Measurements from ENCODE around the gene CELA3B. TPM values are rescaled to one million over a fixed set of nuclear protein-coding genes. Genes with fewer than 3 reads are reported as not detected.
"Not testable (repeated sequence)": the region's sequence is repeated elsewhere in the genome, so short reads cannot be mapped to it uniquely, and the experiment has no call there.

The CELA3B gene
- polyA plus RNA-seq, 1 donor = 0.38 TPM

DNA sequence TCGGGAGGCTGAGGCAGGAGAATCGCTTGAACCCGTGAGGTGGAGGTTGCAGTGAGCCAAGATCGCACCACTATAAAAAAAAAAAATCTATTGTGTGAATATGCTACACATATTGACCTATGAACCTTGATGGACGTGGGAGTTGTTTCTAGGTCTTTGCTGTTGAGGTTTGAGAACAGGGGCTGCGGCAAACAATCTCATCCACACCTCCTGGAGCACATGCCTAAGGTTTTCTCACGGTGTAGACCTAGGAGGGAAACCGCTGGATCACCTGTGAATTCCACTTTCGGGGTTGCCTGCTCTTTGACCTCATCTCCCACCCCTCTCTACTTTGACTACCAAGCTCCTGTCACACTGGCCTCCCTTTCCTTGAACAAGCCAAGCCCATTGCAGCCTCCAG is 1.5 kb upstream of the CELA3B start:
- not testable (repeated sequence) for DNase-seq

DNA sequence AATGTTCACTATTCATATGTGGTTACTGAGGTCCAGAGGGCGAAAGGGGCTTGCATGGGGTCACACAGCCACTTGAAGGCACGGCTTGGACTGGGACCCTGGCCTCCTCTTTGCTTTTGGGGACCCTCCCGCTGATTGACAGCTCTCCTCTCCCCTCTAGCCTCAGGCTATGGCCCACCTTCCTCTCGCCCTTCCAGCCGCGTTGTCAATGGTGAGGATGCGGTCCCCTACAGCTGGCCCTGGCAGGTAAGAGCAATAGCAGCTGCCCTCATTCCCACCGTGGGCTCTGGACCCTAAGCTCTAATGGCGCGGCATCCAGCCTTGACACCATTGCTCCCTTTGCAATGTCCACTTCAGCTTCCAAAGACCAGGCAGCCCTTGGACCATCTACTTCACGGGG is 1.4 kb downstream of the CELA3B start:
- DNase-seq = not testable (repeated sequence)

DNA sequence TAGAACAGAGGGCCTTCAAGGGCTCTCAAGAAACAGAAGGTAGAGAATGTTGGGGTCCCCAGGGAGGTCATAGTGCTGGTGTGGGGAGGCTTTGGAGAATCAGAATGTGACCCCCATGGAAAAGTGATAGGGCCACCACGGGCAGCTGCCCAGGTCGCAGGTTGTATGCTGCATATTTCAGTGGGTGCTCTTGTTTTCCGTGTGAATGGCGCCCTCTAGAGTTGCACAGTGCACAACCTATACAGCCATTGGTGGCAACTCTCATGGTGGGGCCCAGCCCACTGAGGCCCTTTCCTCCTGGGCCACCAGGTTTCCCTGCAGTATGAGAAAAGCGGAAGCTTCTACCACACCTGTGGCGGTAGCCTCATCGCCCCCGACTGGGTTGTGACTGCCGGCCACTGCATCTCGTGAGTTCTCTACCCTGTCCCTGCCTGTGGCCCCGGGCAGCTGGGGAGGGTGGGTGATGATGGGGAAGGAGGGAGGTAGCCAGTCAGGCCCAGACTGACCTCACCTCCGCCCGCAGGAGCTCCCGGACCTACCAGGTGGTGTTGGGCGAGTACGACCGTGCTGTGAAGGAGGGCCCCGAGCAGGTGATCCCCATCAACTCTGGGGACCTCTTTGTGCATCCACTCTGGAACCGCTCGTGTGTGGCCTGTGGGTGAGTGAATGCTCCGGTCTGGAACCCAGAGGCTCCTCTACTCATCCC is 3.8 kb downstream of the CELA3B start:
- not testable (repeated sequence) for DNase-seq

- DNase-seq = not testable (repeated sequence)
Observed at GRCh38 chr1:21981253-21981652, 4.4 kb downstream of the CELA3B start.

DNA sequence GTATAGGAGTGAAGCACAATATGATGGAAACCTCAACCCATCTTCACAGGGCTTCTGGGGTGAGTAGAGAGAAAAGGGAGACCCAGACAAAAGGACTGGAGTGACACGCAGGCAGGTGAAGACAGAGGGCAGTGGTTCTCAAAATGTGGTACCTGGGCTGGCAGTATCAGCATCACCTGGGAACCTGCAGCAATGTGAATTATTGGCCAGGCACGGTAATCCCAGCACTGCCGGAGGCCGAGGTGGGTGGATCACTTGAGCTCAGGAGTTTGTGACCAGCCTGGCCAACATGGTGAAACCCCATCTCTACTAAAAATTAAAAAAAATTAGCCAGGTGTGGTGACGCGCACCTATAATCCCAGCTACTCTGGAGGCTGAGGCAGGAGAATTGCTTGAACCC is 5.3 kb downstream of the CELA3B start:
- not testable (repeated sequence) for DNase-seq

- DNase-seq = not testable (repeated sequence)
Observed at GRCh38 chr1:21983539-21983938, 6.7 kb downstream of the CELA3B start.

DNA sequence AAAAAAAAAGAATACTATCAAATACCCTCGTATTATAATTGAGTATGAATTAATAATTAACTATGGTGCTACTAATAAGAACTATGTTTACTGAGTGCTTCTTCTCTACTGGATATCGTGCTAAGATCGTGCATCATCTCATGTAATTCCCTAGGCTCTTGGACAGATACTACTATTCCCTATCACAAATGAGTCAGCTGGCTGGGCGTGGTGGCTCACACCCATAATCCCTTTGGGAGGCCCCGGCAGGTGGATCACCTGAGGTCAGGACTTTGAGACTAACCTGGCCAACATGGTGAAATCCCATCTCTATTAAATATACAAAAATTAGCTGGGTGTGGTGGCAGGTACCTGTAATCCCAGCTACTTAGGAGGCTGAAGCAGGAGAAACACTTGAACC is 9.1 kb downstream of the CELA3B start:
- DNase-seq = not testable (repeated sequence)

DNA sequence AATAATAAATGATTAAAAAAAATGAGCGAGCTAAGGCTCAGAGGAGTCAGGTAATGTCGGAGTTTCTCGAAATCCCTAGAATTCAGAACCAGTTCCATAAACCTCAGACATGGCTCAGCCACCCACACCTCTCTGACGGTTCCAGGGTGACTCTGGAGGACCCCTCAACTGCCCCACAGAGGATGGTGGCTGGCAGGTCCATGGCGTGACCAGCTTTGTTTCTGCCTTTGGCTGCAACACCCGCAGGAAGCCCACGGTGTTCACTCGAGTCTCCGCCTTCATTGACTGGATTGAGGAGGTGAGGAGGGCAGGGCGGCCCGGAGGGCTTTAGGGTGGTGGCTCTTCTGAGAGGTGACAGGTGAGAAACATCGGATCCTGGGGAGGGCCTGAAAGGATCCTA is 9.6 kb downstream of the CELA3B start:
- not testable (repeated sequence) for DNase-seq

- not testable (repeated sequence) for DNase-seq
Observed at GRCh38 chr1:21989672-21990393, 13.0 kb downstream of the CELA3B start.

GRCh38 chr1:21992186-21992585 is 15.4 kb downstream of the CELA3B start:
- not testable (repeated sequence) for DNase-seq

- DNase-seq = not testable (repeated sequence)
Observed at GRCh38 chr1:21994716-21995115, 17.9 kb downstream of the CELA3B start.

- DNase-seq = not testable (repeated sequence)
Observed at GRCh38 chr1:21996663-21996970, 19.8 kb downstream of the CELA3B start.

DNA sequence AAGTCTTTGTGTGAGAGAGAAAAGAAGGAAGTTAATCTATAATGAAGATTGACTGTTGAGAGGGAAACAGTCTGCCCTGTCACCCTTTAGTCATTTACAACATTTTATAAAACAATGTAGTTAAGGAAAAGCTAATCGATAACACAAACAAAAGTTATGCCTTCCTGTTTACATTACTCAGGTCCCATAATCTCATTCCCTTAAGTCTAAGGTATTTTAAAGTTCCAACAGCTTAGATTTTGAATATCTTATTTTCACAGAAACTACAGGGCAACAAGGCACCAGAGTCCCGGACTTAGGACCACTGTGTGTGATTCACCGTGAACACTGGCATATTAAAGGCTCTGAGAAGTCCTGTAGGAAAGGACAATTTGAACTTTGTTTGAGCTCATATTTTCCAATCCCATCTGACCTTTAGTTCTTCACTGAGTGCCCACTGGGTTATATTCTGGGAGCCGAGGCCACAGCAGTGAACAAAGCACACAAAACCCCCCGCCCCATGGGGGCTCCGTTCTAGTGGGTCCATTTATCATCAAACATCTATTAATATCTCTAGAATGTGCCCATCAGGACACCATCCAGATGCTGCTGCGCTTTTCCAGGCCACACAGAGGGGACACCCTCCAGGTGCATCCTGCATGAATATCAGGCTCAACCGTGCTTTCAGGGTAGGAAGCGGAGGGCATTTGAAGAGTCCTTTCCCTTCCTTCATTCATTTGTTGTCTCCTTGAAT is 21.2 kb downstream of the CELA3B start:
- DNase-seq = not testable (repeated sequence)

- DNase-seq = not testable (repeated sequence)
Observed at GRCh38 chr1:21998624-21999294, 21.9 kb downstream of the CELA3B start.

- DNase-seq = not testable (repeated sequence)
Observed at GRCh38 chr1:21999645-22000044, 22.8 kb downstream of the CELA3B start.

- no peak for DNase-seq
Observed at GRCh38 chr1:22001409-22001808, 24.6 kb downstream of the CELA3B start, which contains the start of gene CELA3A. Gene CELA3A (plus strand): TSS chr1:22001657. CDS start chr1:22001675, 18 bp downstream.

DNA sequence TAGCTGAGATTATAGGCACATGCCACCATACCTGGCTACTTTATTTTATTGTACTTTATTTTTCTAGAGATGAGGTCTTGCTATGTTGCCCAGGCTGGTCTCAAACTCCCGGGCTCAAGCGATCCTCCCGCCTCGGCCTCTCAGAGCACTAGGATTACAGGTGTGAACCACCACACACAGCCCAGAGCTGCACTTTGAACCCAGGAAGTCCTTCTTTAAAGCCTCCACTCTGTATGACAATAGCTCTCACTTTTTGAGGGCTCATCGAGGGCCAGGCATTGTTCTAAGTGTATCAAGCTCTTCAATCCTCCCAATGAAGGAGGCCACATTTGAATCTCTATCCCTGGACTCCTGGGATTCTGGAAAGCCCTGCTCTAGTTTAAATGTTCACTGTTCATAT is 25.6 kb downstream of the CELA3B start:
- DNase-seq = not testable (repeated sequence)

DNA sequence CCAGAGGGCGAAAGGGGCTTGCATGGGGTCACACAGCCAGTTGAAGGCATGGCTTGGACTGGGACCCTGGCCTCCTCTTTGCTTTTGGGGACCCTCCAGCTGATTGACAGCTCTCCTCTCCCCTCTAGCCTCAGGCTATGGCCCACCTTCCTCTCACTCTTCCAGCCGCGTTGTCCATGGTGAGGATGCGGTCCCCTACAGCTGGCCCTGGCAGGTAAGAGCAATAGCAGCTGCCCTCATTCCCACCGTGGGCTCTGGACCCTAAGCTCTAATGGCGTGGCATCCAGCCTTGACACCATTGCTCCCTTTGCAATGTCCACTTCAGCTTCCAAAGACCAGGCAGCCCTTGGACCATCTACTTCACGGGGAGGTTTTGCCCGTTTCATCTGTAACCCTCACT is 26.1 kb downstream of the CELA3B start:
- not testable (repeated sequence) for DNase-seq

- not testable (repeated sequence) for DNase-seq
Observed at GRCh38 chr1:22003959-22004358, 27.1 kb downstream of the CELA3B start.

- peak; percentile 4 for DNase-seq
Observed at GRCh38 chr1:22005261-22006149, 28.7 kb downstream of the CELA3B start.

GRCh38 chr1:22006736-22007135 is 29.9 kb downstream of the CELA3B start:
- DNase-seq = not testable (repeated sequence)

Measured in left kidney (tissue), 2 donors.